ENCODE measurements around the gene AFF1. TPM values are rescaled to one million over a fixed set of nuclear protein-coding genes. Genes with fewer than 3 reads are reported as not detected.
"Not testable (repeated sequence)": the region's sequence is repeated elsewhere in the genome, so short reads cannot be mapped to it uniquely, and the experiment has no call there.

The AFF1 gene
- total RNA-seq, 2 experiments from 2014 or later: 68.8 to 72.0 TPM

DNA sequence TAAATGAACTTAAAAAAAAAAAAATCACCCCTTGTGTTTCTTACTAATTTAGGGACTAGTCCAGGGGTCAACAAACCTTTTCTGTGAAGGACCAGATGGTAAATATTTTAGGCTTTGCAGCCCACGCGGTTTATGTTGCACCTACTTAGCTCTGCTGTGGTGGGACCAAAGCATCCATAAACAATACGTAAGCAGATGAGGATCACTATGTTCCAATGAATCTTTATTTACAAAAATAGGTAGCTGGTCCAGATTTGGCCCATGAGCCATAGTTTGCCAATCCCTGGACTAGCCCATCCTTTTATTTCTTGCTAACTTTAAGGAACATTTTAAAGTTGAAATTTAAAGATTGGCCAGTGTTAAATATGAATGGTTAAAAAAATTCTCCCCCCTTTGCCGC, 95.3 kb downstream of the AFF1 start:
- no peak overlapping the region for H3K4me3 Mint-ChIP-seq
- ChIA-PET CTCF (no interaction called here), POLR2A (no interaction called here)
- H3K27me3 Mint-ChIP-seq: no peaks in the 10 kb centered on the region
- H3K36me3 Mint-ChIP-seq (ENCODE audit: low read depth): peaks cover 2% of the 10 kb centered on the region
- H3K27ac Mint-ChIP-seq: no peak overlapping the region
- H3K9me3 Mint-ChIP-seq: no peaks in the 10 kb centered on the region
- no peak for DNase-seq
- H3K4me1 Mint-ChIP-seq: peaks cover 7% of the 10 kb centered on the region

DNA sequence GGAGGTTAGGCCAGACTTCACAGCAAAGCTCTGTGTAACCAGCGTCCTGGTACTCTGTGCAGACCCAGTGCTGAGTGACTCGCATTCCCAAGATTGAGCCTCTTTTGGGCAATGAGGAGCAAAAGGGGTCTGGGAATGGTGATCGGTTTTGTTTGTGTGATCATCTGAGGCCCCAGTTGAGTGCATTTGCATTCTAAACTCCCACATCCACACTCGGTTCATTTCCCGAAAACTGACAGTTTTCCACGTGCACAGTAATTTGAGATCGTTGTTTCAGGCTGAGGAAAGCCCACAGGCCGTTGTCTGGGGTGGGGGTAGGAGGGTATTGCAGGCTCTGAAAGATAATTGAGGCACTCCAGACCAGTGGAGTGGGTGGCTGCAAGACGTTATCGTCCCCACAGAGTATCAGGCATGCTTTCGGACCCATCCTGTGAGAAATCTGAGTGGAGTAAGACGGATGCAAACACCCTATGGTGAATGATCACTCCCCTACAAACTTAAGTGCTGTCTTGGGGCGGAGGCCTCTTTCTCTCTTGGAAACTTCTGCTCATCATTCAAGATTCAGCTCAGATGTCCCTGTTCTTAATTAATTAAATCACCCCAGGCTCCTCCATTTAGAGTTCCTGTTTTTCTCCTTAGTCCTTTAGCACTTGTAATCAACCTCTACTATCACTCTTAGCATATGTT, 96.1 kb downstream of the AFF1 start:
- Mint-ChIP-seq H3K9me3 (no peaks in the 10 kb centered on the region), H3K27me3 (no peaks in the 10 kb centered on the region), H3K4me1 (peaks cover 2% of the 10 kb centered on the region), H3K27ac (no peak overlapping the region), H3K4me3 (no peak overlapping the region), H3K36me3 (ENCODE audit: low read depth) (peaks cover 2% of the 10 kb centered on the region)
- ChIA-PET CTCF (no interaction called here), POLR2A (no interaction called here)
- no peak for DNase-seq

DNA sequence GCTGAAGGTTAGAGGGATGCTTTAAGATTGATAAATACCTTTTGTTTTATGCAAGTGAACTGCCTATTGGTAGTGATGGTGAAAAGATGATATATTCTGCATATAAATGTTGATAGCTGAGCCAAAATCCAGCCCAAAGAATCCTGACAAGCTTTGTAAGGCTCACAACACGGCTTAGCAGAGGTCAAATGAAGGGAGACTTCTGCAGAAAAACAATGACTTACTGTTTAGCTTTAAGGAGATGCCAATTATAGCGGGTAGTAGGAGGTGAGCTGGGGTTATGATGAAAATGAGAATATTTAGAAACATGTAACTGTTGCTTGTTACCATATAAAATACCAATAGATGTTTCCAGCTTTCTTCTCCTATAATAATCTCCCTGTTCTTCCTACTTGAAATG, 97.1 kb downstream of the AFF1 start:
- H3K4me1 Mint-ChIP-seq: peaks cover 2% of the 10 kb centered on the region
- ChIA-PET CTCF (no interaction called here), POLR2A (no interaction called here)
- no peaks in the 10 kb centered on the region for H3K9me3 Mint-ChIP-seq
- peaks cover 2% of the 10 kb centered on the region for H3K36me3 Mint-ChIP-seq (ENCODE audit: low read depth)
- no peak overlapping the region for H3K4me3 Mint-ChIP-seq
- H3K27ac Mint-ChIP-seq: no peak overlapping the region
- no peaks in the 10 kb centered on the region for H3K27me3 Mint-ChIP-seq
- no peak for DNase-seq

DNA sequence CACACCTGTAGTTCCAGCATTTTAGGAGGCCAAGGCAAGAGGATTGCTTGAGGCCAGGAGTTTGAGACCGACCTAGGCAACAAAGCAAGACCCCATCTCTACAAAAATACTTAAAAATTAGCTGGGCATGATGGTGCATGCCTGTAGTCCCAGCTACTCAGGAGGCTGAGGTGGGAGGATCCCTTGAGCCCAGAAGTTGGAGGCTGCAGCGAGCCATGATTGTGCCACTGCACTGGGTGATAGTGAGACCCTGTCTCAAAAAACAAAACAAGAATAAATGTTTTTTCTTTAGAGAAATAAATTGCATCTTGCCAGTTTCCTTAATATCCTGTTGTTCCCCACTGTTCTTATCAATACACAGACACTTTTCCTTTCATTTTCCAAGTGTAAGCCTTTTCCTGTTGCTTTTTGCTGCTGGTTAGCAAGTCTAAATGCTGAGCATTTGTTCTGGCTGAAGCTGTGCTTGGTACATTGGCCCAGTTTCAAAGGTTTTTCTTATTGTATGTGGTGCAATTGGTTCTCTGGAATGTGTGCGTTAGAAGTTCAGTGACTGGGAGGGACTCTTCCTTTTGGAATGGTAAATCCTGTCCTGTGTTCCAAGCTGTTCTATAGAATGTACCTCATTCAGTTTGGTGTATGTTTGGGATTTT, 98.2 kb downstream of the AFF1 start:
- Mint-ChIP-seq H3K9me3 (no peaks in the 10 kb centered on the region), H3K4me3 (no peak overlapping the region), H3K4me1 (peaks cover 7% of the 10 kb centered on the region), H3K27ac (no peak overlapping the region), H3K27me3 (no peaks in the 10 kb centered on the region), H3K36me3 (ENCODE audit: low read depth) (peaks cover 2% of the 10 kb centered on the region)
- ChIA-PET POLR2A (interaction anchor here (1.1 kb wide), 1 partner anchor 26 kb away, joined by 3 read pairs; no protein-coding TSS in a partner anchor), CTCF (no interaction called here)
- no peak for DNase-seq

DNA sequence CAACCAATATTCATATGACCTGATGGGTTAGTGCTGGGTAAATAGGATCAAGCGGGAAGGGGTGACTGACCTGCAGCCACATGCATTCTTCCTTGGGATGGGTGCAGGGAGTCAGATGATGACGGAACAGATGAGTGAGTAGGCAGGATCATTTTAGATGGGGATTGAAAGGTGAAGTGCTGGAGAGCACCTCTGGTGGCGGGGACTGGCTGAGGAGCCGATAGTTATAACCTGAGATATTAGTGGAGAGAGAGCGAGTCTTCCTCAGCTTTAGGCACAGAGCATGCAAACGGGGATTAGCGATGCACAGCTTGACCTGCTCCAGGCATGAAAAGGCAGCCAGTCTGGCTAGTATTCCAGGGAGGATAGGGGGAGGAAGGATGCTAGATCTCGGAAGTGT, 99.1 kb downstream of the AFF1 start:
- peaks cover 2% of the 10 kb centered on the region for H3K36me3 Mint-ChIP-seq (ENCODE audit: low read depth)
- H3K27me3 Mint-ChIP-seq: no peaks in the 10 kb centered on the region
- H3K4me1 Mint-ChIP-seq: peaks cover 7% of the 10 kb centered on the region
- H3K4me3 Mint-ChIP-seq: no peak overlapping the region
- no peak for DNase-seq
- no peaks in the 10 kb centered on the region for H3K9me3 Mint-ChIP-seq
- POLR2A ChIA-PET: interaction anchor here (1.1 kb wide), 1 partner anchor 26 kb away, joined by 3 read pairs; no protein-coding TSS in a partner anchor
- no peak overlapping the region for H3K27ac Mint-ChIP-seq
- CTCF ChIA-PET: no interaction called here

DNA sequence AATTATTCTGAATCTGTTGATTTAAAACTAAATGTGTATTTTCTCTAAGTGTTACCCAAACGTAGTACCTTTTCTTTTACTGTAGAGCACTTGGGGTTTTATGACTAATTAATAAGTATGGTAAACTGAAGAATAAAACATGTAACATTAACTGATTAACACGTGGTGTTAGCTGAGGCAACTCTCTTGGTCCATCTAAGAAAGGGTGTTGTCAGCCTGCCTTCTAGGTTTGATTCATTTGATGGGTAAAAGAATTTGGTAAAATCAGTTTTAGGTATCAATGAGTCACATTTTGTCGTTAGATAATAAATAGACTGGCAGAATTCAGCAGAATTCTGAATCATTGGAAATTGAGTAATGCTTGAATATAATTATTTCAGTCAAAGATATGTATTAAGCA, 99.7 kb downstream of the AFF1 start:
- H3K9me3 Mint-ChIP-seq: no peaks in the 10 kb centered on the region
- CTCF ChIA-PET: no interaction called here
- no peaks in the 10 kb centered on the region for H3K27me3 Mint-ChIP-seq
- POLR2A ChIA-PET: no interaction called here
- no peak overlapping the region for H3K27ac Mint-ChIP-seq
- no peak overlapping the region for H3K4me3 Mint-ChIP-seq
- peaks cover 2% of the 10 kb centered on the region for H3K36me3 Mint-ChIP-seq (ENCODE audit: low read depth)
- DNase-seq: no peak
- peaks cover 7% of the 10 kb centered on the region for H3K4me1 Mint-ChIP-seq

DNA sequence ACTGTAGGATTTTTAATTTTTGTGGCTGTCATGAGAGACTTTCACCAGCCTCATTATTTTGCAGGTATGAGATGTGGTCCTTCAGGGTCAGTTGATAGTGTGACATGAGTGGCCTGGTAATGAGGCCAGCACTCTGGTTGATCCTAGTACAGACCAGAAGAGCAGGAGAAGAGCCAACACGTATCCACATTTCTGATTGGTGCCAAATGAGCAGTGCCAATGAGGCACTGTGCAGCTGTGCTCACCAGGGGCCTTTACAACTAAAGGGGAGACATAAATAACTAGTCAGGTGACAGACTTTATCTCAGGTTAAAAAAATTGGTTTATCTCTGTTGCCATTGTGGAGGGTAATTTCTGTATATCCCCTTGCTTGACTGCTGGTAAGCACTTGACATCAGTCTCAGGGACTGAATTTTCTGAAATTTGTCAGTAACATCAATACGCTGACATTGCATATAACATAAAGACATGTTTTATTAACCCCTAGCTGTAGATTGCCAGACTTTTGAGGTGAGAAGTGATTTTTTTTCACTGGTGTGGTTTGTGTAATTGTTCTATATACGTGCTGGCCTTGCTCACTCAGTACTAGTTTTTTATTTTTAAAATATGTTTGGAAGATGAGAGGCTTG, 101.2 kb downstream of the AFF1 start:
- CTCF ChIA-PET: interaction anchor here (1.4 kb wide), 1 partner anchor 113 kb away, joined by 4 read pairs; no protein-coding TSS in a partner anchor
- POLR2A ChIA-PET: no interaction called here

DNA sequence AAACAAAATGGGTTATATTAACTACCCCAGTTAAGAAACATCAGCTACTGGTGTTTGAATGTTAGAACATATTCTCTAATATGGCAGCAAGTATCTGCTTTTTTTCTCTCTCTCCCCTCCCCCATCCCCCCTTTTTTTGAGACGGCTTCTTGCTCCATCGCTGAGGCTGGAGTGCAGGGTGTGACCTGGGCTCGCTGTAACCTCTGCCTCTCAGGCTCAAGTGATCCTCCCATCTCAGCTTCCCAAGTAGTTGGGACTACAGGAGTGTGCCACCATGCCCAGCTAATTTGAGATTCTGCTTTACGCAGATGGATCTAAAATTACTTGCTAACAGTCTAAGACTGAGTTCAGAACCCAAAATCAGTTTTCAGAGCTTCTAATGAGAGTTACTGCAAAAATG, 101.9 kb downstream of the AFF1 start:
- Mint-ChIP-seq H3K27me3 (no peaks in the 10 kb centered on the region), H3K4me1 (peaks cover 14% of the 10 kb centered on the region), H3K9me3 (no peaks in the 10 kb centered on the region), H3K27ac (no peak overlapping the region), H3K4me3 (no peak overlapping the region), H3K36me3 (ENCODE audit: low read depth) (no peaks in the 10 kb centered on the region)
- ChIA-PET CTCF (interaction anchor here (1.4 kb wide), 1 partner anchor 114 kb away, joined by 4 read pairs; no protein-coding TSS in a partner anchor), POLR2A (no interaction called here)
- DNase-seq: no peak

More for the DNA sequence above, 101.2 kb downstream of the AFF1 start:
- peaks cover 7% of the 10 kb centered on the region for H3K4me1 Mint-ChIP-seq
- H3K27ac Mint-ChIP-seq: no peak overlapping the region
- no peak overlapping the region for H3K4me3 Mint-ChIP-seq
- H3K9me3 Mint-ChIP-seq: no peaks in the 10 kb centered on the region
- no peak for DNase-seq
- H3K36me3 Mint-ChIP-seq (ENCODE audit: low read depth): no peaks in the 10 kb centered on the region
- H3K27me3 Mint-ChIP-seq: no peaks in the 10 kb centered on the region

DNA sequence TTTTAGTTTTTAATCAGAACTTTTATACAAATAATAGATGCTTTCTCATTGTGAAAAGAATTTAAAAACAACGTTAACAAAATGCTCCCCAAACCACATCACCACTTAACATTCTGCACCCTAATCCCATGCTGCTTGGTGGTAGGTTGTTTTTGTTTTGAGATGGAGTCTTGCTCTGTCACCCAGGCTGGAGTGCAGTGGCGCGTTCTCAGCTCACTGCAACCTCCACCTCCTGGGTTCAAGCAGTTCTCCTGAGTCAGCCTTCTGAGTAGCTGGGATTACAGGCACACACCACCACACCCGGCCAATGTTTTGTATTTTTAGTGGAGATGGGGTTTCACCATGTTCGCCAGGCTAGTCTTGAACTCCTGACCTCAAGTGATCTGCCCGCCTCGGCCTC, 102.4 kb downstream of the AFF1 start:
- H3K36me3 Mint-ChIP-seq (ENCODE audit: low read depth); H3K27me3 Mint-ChIP-seq; H3K4me3 Mint-ChIP-seq; H3K9me3 Mint-ChIP-seq; POLR2A ChIA-PET; DNase-seq; H3K27ac Mint-ChIP-seq: not testable (repeated sequence)
- H3K4me1 Mint-ChIP-seq: peaks cover 17% of the 10 kb centered on the region
- CTCF ChIA-PET: interaction anchor here (1.4 kb wide), 1 partner anchor 115 kb away, joined by 4 read pairs; no protein-coding TSS in a partner anchor

DNA sequence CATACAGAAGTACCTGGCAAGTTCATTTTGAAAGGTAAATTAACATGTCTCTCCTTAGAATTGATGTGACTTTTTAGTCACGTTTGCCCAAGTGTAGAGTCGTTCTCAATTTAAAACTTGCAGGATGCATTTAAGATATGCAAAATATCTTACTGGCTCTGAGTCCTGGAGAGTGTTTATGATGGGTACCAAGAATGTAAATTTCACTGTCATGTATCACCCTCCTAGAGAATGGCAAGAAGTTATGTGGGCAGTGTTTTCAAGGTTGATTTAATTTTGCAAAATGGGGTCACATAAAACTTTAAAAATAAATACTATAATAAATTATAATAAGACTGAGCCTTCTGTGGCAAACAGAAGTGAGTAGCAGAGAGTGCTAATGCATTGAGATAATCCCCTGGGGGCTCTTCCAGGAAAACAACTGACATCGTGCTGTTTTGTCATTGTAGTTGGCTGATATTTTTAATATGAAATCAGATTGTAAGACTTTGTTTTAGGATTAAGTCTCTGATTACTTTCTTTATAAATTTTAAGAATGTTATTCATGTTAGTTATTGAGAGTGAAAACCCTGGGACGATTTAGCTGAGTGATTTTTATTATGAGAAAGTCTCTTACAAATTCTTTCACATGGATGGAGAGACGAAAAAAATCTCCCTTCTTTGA, 103.0 kb downstream of the AFF1 start:
- no peaks in the 10 kb centered on the region for H3K36me3 Mint-ChIP-seq (ENCODE audit: low read depth)
- CTCF ChIA-PET: no interaction called here
- H3K4me3 Mint-ChIP-seq: no peak overlapping the region
- DNase-seq: no peak
- H3K4me1 Mint-ChIP-seq: peaks cover 20% of the 10 kb centered on the region
- no peaks in the 10 kb centered on the region for H3K27me3 Mint-ChIP-seq
- POLR2A ChIA-PET: no interaction called here
- H3K27ac Mint-ChIP-seq: no peak overlapping the region
- H3K9me3 Mint-ChIP-seq: no peaks in the 10 kb centered on the region

DNA sequence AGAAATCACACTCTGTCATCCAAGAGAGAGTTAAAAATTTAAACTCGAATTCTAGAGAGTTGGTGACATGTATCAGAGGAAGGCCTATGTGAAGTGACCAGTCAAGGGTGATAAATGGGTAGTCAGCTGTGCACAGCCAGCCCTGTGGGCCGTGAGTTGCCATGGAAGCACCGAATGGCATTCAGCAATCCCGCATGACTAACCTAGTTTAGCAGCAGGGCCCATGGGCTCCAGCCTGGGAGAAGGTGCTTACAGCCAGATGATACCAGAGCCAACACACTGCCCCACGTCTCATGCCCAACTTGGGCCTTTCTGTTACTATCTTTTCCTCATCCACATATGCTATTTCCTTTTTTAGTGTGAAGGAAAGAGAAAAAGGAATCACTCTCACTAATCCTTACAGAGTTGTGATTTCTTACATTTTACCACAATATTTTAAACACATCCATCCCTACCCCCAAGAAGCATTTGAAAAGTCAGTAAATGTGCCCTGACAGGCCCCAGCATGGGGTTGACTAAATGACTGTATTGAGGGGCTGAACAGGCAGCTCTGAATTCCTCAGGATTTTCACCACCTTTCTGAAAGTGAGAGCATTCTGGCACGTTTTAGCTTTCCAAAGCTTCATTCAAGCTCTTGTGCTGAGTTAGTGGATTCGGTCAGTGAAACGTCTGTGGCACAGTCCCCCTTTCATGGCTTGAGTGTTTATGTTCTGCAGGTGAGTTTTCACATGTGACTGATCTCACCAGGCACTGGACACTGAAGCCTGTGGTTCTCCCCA, 104.2 kb downstream of the AFF1 start:
- DNase-seq: no peak
- H3K27me3 Mint-ChIP-seq: no peaks in the 10 kb centered on the region
- ChIA-PET CTCF (no interaction called here), POLR2A (no interaction called here)
- no peaks in the 10 kb centered on the region for H3K36me3 Mint-ChIP-seq (ENCODE audit: low read depth)
- H3K4me3 Mint-ChIP-seq: no peak overlapping the region
- peaks cover 20% of the 10 kb centered on the region for H3K4me1 Mint-ChIP-seq
- H3K27ac Mint-ChIP-seq: no peak overlapping the region
- H3K9me3 Mint-ChIP-seq: no peaks in the 10 kb centered on the region

DNA sequence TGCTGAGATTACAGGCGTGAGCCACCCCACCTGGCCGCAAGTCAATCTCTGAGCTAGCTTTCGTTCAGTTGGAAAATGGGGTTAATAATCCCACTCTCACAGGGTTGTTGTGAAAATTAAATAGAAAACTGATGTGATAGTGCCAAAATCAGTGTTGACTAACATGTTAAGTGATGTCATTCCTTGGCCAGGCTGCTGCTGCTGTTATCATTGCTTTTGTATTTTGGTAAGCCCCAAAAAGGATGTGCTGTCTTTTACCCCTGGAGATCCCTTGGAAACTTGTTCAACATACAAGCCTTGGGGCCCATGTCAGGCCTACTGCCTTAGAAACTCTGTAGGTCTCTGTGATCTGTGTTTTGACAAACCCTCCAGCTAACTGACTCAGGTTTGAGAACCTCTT, 106.3 kb downstream of the AFF1 start:
- H3K9me3 Mint-ChIP-seq: no peaks in the 10 kb centered on the region
- ChIA-PET CTCF (interaction anchor here (1.2 to 1.5 kb wide), 2 partner anchors 11 to 119 kb away, joined by 3 to 5 read pairs; no protein-coding TSS in a partner anchor), POLR2A (interaction anchor here (1.6 kb wide), 2 partner anchors 13 to 35 kb away, joined by 4 read pairs; no protein-coding TSS in a partner anchor)
- no peak overlapping the region for H3K4me3 Mint-ChIP-seq
- H3K27me3 Mint-ChIP-seq: no peaks in the 10 kb centered on the region
- no peaks in the 10 kb centered on the region for H3K36me3 Mint-ChIP-seq (ENCODE audit: low read depth)
- peaks cover 18% of the 10 kb centered on the region for H3K4me1 Mint-ChIP-seq
- no peak overlapping the region for H3K27ac Mint-ChIP-seq
- DNase-seq: no peak

Data from activated CD4-positive, alpha-beta memory T cell treated with anti-CD3 and anti-CD28 coated beads, Interleukin-2, amount 10 ng/mL, durations not matched to agents 7 days and 5 days (primary cell).